ENCODE results near the gene MARK4.

MARK4 gene

GRCh38 chr19:45275370-45275971 lies 24.4 kb downstream of the MARK4 start:
- DNase-seq (ENCODE audit: low read depth) = no peak

- DNase-seq (ENCODE audit: low read depth) = no peak
Measured at GRCh38 chr19:45276284-45276687, 25.2 kb downstream of the MARK4 start.

GRCh38 chr19:45278087-45278486 lies 27.0 kb downstream of the MARK4 start:
- DNase-seq (ENCODE audit: low read depth) = no peak

- no peak for DNase-seq (ENCODE audit: low read depth)
Measured at GRCh38 chr19:45279587-45280192, 28.6 kb downstream of the MARK4 start.

GRCh38 chr19:45280471-45280961 lies 29.4 kb downstream of the MARK4 start:
- DNase-seq (ENCODE audit: low read depth) = no peak

- no peak for DNase-seq (ENCODE audit: low read depth)
Measured at GRCh38 chr19:45283443-45284033, 32.5 kb downstream of the MARK4 start.

- DNase-seq (ENCODE audit: low read depth) = no peak
Measured at GRCh38 chr19:45290381-45290931, 39.4 kb downstream of the MARK4 start.

- no peak for DNase-seq (ENCODE audit: low read depth)
Measured at GRCh38 chr19:45291834-45292233, 40.8 kb downstream of the MARK4 start.

- no peak for DNase-seq (ENCODE audit: low read depth)
Measured at GRCh38 chr19:45293682-45294081, 42.6 kb downstream of the MARK4 start.

GRCh38 chr19:45294291-45295029 lies 43.4 kb downstream of the MARK4 start:
- no peak for DNase-seq (ENCODE audit: low read depth)

GRCh38 chr19:45295873-45296272 lies 44.8 kb downstream of the MARK4 start:
- DNase-seq (ENCODE audit: low read depth) = no peak

GRCh38 chr19:45296355-45296754 lies 45.3 kb downstream of the MARK4 start:
- no peak for DNase-seq (ENCODE audit: low read depth)

GRCh38 chr19:45297674-45298073 lies 46.6 kb downstream of the MARK4 start:
- DNase-seq (ENCODE audit: low read depth) = no peak

GRCh38 chr19:45298264-45298663 lies 47.2 kb downstream of the MARK4 start:
- no peak for DNase-seq (ENCODE audit: low read depth)

- DNase-seq (ENCODE audit: low read depth) = no peak
Measured at GRCh38 chr19:45299719-45300118, 48.6 kb downstream of the MARK4 start.

- no peak for DNase-seq (ENCODE audit: low read depth)
Measured at GRCh38 chr19:45302416-45302815, 51.3 kb downstream of the MARK4 start.

- DNase-seq (ENCODE audit: low read depth) = no peak
Measured at GRCh38 chr19:45303269-45304060, 52.4 kb downstream of the MARK4 start.

- DNase-seq (ENCODE audit: low read depth) = no peak
Measured at GRCh38 chr19:45304141-45304926, 53.3 kb downstream of the MARK4 start.

GRCh38 chr19:45305007-45305406 lies 53.9 kb downstream of the MARK4 start:
- DNase-seq (ENCODE audit: low read depth) = no peak

- no peak for DNase-seq (ENCODE audit: low read depth)
Measured at GRCh38 chr19:45305421-45305820, 54.4 kb downstream of the MARK4 start.

- no peak for DNase-seq (ENCODE audit: low read depth)
Measured at GRCh38 chr19:45306040-45306439, 55.0 kb downstream of the MARK4 start.

All from activated gamma-delta T cell treated with anti-CD3 and anti-CD28 coated beads, Interleukin-2, amount 50 U/mL, for 16 hours (primary cell).